HG02588 (cell line): ENCODE data around the gene NUDT5.
A peak's percentile ranks its signal among the peaks of the same experiment; 100 is the strongest.
"Not testable (repeated sequence)": the region's sequence is repeated elsewhere in the genome, so short reads cannot be mapped to it uniquely, and the experiment has no call there.

Experiments
- ATAC-seq: cut with Tn5 transposase; IDR thresholded peaks from one replicate; pipeline ENCODE4 v1.9.1; 2021; ENCODE audit warnings: mild to moderate bottlenecking, moderate library complexity; ENCODE audit not compliant: unreplicated experiment

NUDT5 gene

DNA sequence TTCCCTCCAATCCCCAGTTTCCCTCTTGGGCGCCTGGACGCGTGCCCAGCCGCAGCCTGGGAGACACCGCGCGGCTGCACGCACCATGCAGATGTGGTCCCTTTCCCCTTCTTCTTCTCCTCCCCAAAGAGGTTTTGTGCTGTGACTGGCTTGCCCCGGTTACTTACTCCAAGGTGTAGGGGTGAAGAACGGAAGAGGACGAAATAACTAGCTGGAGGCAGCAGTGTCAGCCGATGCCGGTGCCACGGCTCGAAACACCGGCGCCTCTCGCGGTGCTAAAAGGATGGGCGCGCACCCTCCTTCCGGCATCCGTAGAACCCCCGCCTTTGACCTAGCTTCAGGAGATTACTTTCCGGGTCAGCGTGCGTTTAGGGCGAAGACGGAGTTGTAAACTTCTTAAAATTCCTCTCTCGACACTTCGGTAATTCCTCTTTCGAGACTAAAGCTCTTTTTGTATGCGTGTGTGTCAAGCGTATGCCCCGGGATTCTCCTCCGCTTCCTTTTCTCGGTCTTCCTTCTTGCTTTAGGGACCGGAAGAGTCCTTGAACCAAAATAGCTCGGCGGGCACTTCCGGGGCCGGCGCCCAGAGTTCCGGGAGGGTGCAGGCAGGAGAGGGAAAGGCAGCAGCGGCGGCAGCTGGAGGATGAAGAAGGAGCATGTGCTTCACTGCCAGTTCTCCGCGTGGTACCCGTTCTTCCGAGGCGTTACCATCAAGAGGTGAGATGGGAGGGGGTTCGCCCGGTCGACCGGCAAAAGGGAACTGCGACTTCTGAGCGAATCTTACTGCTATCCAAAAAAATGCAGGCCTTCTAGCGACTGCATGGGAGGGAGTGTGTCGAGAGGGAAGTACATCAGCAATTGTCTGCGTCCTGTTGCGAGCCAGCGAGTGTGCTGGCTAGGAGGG, at the start of gene NUDT5, which contains the start of gene CDC123:
Gene NUDT5, minus strand, starts transcription at position 289 of the 904 bp plus-strand sequence. CDS start 9,600 bp downstream, outside the sequence.
Gene CDC123, plus strand, starts transcription at position 586 of the 904 bp plus-strand sequence. Its CDS starts 58 bp downstream, at position 644.
- peak; percentile 91 for ATAC-seq

DNA sequence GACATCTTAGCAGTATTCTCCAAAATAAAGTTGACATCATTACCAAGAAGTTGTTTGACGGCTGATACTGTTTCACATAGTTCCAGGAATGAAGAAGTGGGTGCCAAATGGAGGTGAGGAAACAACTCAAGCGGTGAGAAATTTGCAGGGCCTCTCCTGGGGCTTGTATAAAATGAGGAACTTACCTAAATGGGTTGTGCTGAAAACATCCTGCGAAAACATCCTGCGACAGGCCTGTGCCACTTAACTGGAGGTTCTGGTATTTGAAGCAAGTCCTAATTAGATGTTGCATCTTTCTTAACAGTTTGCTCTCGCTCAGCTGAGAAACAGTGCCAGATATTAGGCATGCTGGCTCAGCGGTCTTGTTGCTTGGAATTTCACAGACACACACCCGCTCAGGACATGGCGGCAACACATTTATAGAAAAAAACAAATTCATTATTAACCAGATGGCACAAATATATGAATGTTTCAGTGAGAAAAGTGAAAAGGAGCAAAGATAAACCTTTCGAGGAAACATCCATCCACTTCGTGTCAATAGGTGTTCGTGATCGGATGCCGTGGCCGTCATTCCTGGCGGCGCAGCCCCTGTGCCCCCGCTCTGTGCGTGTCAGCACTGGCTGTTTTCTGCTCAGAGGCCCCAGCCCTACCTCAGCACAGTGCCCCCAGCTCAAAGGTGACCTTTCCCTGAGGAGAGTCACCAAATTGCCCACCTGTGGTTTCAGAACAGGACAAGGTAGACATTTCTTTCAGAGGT, 48.4 kb upstream of the NUDT5 start:
- ATAC-seq: no peak

DNA sequence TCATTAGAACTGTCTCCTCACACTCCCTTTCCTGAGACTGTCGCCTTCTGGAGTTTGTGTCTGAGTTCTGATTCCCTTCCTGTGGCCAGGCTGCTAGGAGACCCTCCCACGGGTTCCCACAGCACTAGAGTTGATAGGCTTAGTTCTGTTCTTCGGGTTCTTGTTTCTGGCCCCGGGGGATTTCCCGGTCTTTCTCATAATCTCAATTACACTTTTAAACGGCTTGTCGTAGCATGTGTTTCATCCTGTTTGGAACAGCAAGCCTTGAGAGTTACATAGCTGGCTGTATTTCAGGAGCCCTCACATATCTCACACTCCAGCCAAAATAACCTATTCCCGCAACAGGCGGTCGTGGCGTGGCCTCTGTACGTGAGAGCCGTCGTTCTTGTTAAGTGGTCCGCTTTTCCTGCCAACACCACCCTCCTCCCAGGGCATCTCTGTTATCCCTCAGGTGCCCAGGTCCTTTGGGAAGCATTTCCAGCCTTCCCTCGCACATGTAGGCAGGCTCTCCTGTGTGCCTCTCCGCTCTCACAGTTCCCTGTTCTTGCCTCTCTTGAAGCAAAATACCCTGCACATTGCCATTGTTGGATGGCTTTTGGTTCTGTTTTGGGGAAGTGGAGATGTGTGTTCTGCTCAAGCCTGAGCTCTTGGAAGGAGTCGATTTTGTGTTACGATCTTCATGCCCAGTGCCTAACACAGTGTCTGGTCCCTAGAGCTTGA, 46.3 kb upstream of the NUDT5 start:
- ATAC-seq: no peak

DNA sequence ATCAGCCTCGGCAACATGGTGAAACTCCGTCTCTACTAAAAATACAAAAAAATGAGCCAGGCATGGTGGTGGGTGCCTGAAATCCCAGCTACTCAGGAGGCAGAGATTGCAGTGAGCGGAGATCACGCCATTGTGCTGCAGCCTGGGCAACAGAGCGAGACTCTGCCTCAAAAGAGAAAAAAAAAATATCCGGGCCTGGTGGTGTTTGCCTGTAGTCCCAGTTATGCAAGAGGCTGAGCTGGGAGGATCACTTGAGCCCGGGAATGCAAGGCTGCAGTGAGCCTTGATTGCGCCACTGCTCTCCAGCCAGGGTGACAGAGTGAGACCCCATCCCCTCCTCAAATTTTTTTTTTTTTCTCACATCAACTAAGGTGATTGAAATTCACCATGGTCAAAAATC, 43.1 kb upstream of the NUDT5 start:
- no peak for ATAC-seq

DNA sequence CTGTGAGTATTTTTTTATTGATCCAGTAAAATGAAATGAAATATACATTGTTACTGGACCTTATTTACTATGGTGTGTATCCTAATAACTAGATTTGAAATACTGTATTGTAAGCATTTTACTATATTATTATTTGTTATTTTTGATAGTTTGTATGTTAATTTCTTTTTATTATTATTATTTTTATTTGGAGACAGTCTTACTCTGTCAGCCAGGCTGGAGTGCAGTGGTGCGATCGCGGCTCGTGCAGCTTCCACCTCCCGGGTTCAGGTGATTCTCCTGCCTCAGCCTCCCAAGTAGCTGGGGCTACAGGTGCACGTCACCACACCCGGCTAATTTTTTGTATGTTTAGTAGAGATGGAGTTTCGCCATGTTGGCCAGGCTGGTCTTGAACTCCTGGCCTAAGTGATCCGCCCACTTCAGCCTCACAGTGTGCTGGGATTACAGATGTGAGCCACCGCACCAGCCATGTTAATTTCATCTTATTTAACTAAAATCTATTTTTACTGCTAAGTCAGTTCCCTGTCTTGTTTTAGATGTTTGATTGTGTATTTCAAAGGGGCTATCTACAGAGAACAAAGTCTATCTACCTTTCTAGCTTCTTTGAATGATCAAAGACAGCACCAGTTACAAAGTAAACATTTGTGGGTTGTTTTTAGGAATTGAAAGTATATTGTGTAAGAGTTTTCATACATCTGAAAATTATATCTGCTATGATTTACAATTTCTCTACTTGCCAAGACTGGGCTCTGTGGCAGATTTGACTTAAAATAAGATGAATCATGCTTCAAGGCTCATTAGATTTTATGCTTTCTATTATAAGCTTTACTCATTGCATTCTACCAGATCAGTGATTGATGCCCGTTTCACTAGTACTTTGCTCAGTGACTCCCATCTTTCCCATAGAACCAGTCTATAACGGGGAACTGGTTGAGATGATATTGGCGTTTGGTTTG, 41.9 kb upstream of the NUDT5 start:
- ATAC-seq: no peak

DNA sequence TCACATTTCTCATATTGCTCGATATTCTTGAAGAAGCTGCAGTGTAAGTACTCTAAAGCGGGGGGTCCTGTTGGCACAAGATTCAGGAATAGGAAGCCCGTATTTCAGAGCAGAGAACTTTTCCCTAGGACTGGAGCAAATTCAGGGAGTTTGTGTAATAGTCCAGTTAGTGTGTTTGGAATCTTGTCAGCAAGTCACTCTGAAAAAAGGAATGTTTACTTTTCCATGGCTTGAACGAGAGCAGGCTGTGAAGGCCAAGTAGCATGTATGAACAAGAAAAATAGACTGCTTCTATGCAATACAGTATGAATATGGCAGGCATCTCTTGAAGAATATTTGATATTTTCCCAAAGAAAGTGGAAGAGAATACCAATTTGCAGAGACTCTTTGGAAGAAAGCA, 40.1 kb upstream of the NUDT5 start:
- ATAC-seq: no peak

DNA sequence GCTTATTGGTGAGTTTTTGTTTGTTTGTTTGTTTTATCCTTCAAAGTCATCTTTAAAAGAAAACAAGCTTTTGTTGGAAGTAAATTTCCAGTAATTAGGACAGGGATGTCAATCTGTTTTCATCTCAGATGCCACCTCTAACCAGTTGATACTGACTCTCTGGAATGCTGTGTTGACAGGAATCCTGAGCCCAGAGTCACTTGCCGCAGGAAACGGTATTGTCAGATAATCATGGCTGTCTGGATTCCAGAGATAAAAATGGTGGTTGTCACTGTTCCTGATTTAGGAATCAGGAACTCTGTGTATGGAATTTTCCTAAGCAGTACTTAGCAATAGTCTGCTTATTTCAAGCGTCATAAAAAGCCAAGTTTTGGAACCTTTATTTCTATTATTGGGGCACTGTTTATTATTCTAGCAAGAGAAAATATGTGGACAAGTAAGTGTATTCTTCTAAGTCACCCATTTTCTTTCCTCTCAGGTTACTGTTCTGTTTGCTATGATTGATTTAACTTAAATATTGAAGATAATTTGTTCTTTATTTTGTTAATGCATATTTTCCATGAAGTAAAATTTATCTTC, 39.5 kb upstream of the NUDT5 start:
- no peak for ATAC-seq

DNA sequence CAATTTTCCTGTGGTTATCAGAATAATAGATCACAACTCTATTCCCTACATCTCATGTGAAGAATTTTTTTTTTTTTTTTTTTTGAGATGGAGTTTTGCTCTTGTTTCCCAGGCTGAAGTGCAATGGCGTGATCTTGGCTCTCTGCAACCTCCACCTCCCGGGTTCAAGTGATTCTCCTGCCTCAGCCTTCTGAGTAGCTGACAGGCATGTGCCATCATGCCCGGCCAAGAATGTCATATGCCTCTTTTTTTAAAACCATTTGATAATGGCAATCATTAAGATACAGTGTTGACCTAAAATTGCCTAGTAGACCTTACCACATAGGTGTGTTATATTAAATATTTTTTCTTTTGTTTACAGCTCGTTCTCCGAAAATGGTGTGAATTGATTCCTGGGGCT, 39.0 kb upstream of the NUDT5 start:
- not testable (repeated sequence) for ATAC-seq

DNA sequence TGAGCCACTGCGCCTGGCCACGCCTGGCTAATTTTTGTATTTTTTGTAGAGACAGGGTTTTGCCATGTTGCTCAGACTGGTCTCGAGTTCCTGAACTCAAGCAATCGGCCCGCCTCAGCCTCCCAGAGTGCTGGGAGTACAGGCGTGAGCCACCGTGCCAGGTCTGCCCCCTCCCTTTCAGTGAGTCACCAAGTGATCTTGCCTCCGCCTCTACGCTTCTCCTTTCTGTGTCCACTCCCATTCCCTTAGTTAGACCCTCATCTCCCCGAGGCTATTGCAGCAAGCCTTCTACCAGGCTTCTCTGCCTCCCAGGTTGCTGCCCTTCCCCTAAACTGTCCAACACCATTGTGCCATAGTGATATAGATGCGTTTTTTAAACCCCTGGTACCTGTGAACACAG, 33.2 kb upstream of the NUDT5 start:
- ATAC-seq: no peak

DNA sequence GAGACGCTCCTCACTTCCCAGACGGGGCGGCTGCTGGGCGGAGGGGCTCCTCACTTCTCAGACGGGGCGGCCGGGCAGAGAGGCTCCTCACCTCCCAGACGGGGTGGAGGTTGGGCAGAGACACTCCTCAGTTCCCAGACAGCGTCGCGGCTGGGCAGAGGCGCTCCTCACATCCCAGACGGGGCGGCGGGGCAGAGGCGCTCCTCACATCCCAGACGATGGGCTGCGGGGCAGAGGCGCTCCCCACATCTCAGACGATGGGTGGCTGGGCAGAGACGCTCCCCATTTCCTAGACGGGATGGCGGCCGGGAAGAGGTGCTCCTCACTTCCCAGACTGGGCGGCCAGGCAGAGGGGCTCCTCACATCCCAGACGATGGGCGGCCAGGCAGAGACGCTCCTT, 30.7 kb upstream of the NUDT5 start:
- ATAC-seq: not testable (repeated sequence)

DNA sequence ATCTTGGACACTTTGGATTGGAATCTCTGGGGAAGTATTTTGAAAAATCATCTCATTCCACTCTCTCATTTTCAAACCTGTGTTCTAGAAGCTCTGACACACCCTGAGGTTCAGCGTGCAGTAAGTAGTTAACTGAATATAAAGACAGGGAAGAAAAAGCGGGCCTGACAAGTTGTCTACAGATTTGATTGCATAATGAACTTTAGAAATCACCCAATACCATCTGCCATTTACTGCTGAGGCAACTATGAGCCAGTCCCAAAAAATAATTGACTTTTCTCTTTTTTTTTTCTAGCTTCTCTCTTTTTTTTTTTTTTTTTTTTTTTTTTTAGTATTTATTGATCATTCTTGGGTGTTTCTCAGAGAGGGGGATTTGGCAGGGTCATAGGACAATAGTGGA, 29.8 kb upstream of the NUDT5 start:
- no peak for ATAC-seq

DNA sequence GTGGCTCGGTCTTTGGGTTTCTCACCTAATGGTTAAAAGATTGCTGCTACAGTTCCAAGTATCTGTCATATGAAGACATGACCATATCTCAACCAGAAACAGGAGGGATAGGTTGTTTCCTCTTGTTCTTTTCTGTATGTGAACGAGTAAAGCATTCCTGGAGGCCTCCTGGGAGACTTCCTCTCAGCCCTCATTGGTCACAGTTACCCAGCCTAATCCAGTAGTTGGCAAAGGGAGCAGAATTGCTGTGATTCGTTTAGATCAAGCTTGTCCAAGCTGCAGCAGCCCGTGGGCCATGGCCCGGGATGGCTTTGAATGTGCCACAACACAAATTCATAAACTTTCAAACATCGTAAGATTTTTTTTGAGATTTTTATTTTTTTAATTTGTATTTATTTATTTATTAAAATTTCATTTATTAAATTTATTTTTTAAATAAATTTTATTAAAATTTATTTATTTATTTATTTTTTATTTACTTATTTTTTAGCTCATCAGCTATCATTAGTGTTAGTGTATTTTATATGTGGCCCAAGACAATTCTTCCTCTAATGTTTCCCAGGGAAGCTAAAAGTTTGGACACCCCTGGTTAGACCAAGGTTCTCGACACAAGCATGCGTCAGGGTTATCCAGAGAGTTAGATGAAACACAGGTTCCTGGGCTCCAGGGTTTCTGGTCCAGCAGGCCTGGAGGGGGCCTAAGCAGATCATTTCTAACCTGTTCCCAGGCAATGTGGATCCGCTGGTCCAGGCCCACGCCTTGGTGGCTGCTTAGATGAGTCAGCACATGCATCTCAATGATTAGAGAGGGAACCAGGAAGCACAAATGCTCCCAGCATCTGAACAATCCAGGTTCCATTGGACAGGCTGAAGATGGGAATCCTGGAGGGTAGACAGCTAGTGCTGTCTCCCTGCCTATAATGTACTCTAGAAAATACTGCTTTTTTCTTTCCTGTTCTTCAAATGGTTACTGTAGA, 25.9 kb upstream of the NUDT5 start:
- no peak for ATAC-seq

DNA sequence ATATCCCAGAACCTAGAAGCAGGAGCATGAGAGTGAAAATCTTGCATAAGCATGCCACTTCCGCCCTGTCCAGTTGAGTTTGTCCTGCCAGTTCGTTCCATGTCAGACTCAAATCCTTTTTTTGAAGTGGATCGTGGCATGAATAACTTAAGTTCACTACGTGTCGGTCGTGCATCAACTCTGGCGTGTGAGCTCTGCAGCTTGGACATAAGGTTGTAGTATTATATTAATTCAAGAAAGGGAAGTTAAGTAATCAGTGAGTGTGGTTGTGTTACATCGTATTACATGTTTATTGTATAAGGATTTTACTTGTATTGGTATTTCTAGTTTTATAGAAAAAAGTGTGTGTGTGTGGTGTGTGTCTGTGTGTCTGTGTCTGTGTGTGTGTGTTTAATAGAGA, 23.3 kb upstream of the NUDT5 start:
- ATAC-seq: no peak

DNA sequence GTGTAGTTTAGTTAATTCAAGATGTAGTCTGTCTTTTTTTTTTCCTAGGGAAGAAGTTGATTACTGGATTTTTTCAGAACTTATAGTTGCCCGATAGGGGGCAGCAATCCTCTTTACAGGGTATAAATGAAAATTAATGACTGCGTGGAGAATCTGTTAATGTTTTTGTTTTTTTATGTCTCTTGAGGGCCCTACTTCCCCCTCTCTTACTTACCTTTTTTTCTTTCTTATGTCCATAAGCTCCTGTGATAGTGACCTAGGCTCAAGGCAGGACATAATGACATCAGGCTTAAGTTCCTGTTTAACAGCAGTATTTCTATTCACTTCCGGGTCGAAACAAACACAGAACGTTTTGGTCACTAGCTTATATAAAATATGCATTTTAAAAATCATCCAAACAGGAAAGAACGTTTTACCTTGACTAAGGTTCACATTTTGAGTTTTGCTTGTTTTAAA, 19.1 kb upstream of the NUDT5 start:
- no peak for ATAC-seq

DNA sequence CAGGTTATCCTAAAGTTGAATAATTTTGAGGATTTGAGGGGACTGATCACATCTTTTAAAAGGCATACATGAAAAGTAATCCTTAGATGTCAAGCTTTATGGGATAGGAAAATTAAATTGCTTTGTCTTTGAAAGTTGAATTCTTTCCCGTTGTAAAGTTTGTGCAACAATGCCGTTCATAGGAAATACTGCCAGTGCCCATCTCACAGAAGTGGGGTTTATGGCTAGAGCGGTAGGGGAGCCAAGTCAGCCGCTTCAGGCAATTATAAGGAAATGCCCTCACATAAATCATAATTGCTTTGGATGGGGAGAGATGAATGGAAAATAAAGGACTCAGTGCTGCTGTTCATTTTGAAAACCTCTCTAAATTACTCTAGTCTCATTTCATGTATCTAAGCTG, 18.4 kb upstream of the NUDT5 start:
- ATAC-seq: no peak

DNA sequence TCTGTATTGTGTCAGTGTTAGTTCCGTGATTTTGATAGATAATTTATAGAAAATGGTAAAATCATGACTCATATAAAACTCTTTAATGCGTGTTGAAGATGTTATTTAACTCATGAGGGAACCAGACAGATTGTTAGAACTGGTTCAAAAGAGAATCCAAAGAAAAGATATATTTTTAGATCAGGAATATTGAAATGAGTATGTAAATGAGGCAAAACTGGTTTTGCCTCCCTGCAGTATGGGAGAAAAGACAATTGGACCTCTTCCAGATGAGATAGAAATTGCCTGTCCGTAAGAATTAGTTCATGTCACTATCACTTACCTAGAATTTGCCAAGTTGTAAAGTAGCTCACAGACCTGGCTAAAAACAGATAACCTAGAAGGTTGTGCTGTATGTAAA, 17.9 kb upstream of the NUDT5 start:
- ATAC-seq: no peak

DNA sequence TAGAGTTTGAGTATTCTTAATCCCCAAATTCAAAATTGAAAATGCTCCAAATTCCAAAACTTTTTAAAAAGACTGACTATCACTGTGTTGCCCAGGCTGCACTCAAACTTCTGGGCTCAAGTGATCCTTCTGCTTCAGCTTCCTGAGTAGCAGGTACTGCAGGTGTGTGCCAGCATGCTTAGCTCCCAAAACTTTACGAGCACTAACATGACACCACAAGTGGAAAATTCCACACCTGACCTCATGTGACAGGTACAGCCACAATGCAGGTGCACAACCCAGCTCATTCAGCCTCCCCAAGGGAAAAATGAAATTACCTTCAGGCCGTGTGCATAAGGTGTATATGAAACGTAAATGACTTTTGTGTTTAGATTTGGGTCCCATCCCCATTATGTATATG, 16.8 kb upstream of the NUDT5 start:
- no peak for ATAC-seq

DNA sequence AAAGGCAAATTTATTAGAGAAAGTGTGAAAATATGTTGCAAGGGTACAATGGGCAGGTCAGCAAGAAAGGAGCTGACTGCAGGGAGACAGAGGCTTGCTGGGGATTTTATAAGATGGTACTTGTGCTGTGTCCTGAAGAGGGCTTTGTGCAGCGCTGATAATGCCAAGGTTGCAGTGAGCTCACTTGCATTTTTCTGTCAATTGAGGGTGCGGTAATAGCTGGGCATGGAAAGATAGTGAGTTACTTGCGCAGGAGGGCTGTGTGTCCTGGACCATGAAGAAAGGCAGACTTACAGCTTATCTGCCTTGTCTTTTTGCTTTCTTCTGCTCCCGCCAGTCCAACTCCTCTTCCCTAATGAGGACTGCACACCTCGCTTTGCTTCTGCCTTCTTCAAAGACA, 12.8 kb upstream of the NUDT5 start:
- ATAC-seq: no peak

DNA sequence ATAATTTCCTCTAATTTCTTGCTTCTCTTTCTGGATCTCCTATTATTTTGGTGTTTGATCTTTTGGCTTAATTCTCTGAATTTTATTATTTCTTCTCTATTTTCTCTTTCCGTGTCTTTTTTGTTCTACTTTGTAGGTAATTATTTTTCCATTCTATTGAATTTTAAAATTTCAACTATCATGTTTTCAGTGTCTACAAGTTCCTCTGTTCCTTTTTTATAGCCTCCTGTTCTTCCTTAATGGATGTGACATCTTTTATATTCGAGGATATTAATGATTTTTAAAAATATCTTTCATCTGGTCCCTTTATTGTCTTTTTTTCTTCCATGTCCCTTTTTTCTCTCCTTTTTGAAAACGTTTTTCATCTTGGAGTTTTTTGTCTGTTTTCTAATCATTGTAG, 11.4 kb upstream of the NUDT5 start:
- no peak for ATAC-seq
